Measurements from ENCODE around the gene GRK6.
A peak's percentile ranks its signal among the peaks of the same experiment; 100 is the strongest.

GRK6 gene

GRCh38 chr5:177455036-177455660, 28.7 kb downstream of the GRK6 start:
- DNase-seq = peak; percentile 95

GRCh38 chr5:177455661-177456590, 29.4 kb downstream of the GRK6 start:
- peak; percentile 94 for DNase-seq

- no peak for DNase-seq
Measured at GRCh38 chr5:177456591-177456964, 30.1 kb downstream of the GRK6 start.

- peak; percentile 50 for DNase-seq
Measured at GRCh38 chr5:177456976-177457851, 30.7 kb downstream of the GRK6 start.

- DNase-seq = no peak
Measured at GRCh38 chr5:177457852-177458681, 31.6 kb downstream of the GRK6 start.

GRCh38 chr5:177458912-177459350, 32.5 kb downstream of the GRK6 start:
- no peak for DNase-seq

GRCh38 chr5:177459357-177459756, 32.9 kb downstream of the GRK6 start:
- DNase-seq = no peak

- DNase-seq = no peak
Measured at GRCh38 chr5:177459819-177460628, 33.5 kb downstream of the GRK6 start.

- no peak for DNase-seq
Measured at GRCh38 chr5:177462021-177462670, 35.7 kb downstream of the GRK6 start.

GRCh38 chr5:177465044-177465443, 38.6 kb downstream of the GRK6 start:
- DNase-seq = no peak

- DNase-seq = no peak
Measured at GRCh38 chr5:177466861-177467260, 40.4 kb downstream of the GRK6 start.

GRCh38 chr5:177467436-177467835, 41.0 kb downstream of the GRK6 start:
- no peak for DNase-seq

- DNase-seq = no peak
Measured at GRCh38 chr5:177468329-177468684, 41.8 kb downstream of the GRK6 start.

GRCh38 chr5:177468685-177469628, 42.5 kb downstream of the GRK6 start:
- DNase-seq = no peak

- DNase-seq = no peak
Measured at GRCh38 chr5:177469750-177470525, 43.5 kb downstream of the GRK6 start.

- DNase-seq = no peak
Measured at GRCh38 chr5:177470759-177471536, 44.5 kb downstream of the GRK6 start.

GRCh38 chr5:177471610-177472356, 45.3 kb downstream of the GRK6 start:
- DNase-seq = no peak
